ENCODE data around the gene ASB3.
"Not testable (repeated sequence)": the region's sequence is repeated elsewhere in the genome, so short reads cannot be mapped to it uniquely, and the experiment has no call there.

ASB3 gene

DNA sequence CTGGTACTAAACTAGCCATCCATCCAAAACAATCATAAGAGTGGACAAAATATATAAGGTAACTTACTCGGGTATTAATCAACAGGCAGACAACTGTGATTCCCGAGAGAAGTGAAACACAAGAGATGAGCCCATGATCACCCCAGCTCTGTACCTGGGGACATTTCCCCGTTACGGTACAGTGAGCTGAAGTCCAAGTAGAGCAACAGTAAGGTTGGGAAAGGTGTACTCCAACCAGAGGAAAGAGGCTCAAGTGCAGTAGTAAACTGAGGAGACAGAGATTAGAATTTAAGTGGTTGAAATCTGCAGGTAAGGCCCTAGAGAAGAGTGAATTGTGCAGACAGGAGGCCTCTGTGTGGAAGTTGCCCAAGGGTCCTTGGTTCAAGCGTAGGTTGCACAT is 49.7 kb downstream of the ASB3 start:
- Mint-ChIP-seq H3K9me3 (no peaks in the 10 kb centered on the region), H3K4me3 (no peak overlapping the region), H3K27ac (no peak overlapping the region), H3K36me3 (ENCODE audit: low read depth) (peaks cover 46% of the 10 kb centered on the region), H3K27me3 (no peaks in the 10 kb centered on the region), H3K4me1 (ENCODE audit: low read depth) (peaks cover 6% of the 10 kb centered on the region)
- DNase-seq, result no peak

GRCh38 chr2:53729143-53729762 is 57.5 kb downstream of the ASB3 start:
- Mint-ChIP-seq H3K4me1 (ENCODE audit: low read depth) (peaks cover 14% of the 10 kb centered on the region), H3K9me3 (peaks cover 6% of the 10 kb centered on the region), H3K27ac (no peak overlapping the region), H3K36me3 (ENCODE audit: low read depth) (peaks cover 78% of the 10 kb centered on the region), H3K27me3 (no peaks in the 10 kb centered on the region), H3K4me3 (no peak overlapping the region)
- no peak for DNase-seq

GRCh38 chr2:53727921-53728320 is 58.8 kb downstream of the ASB3 start:
- H3K4me1 Mint-ChIP-seq (ENCODE audit: low read depth), result peaks cover 24% of the 10 kb centered on the region
- DNase-seq, result no peak

GRCh38 chr2:53725662-53726061 is 61.1 kb downstream of the ASB3 start:
- Mint-ChIP-seq H3K36me3 (ENCODE audit: low read depth) (peaks cover 79% of the 10 kb centered on the region), H3K27ac (no peak overlapping the region), H3K4me3 (no peak overlapping the region), H3K27me3 (no peaks in the 10 kb centered on the region), H3K9me3 (peaks cover 6% of the 10 kb centered on the region), H3K4me1 (ENCODE audit: low read depth) (peaks cover 33% of the 10 kb centered on the region)
- no peak for DNase-seq

More at GRCh38 chr2:53727921-53728320, 58.8 kb downstream of the ASB3 start:
- Mint-ChIP-seq H3K27me3 (no peaks in the 10 kb centered on the region), H3K27ac (no peak overlapping the region), H3K4me3 (no peak overlapping the region), H3K9me3 (peaks cover 6% of the 10 kb centered on the region), H3K36me3 (ENCODE audit: low read depth) (peaks cover 73% of the 10 kb centered on the region)

DNA sequence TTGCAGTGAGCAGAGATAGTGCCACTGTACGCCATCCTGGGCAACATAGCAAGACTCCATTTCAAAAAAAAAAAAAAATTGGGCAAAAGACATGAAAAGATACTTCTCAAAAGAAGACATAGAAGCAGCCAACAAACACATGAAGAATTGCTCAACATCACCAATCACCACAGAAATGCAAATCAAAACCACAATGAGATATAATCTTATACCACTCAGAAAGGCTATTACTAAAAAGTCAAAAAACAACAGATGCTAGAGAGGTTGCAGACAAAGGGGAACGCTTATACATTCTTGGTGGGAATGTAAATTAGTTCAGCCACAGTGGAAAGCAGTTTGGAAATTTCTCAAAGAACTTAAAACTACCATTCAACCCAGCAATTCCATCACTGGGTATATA is 62.2 kb downstream of the ASB3 start:
- no peak for DNase-seq
- Mint-ChIP-seq H3K36me3 (ENCODE audit: low read depth) (peaks cover 77% of the 10 kb centered on the region), H3K9me3 (peaks cover 6% of the 10 kb centered on the region), H3K4me3 (no peak overlapping the region), H3K4me1 (ENCODE audit: low read depth) (peaks cover 33% of the 10 kb centered on the region), H3K27ac (no peak overlapping the region), H3K27me3 (no peaks in the 10 kb centered on the region)

GRCh38 chr2:53720944-53721343 is 65.8 kb downstream of the ASB3 start:
- H3K27me3 Mint-ChIP-seq, H3K27ac Mint-ChIP-seq, H3K4me3 Mint-ChIP-seq, H3K9me3 Mint-ChIP-seq, DNase-seq: not testable (repeated sequence)
- H3K36me3 Mint-ChIP-seq (ENCODE audit: low read depth), result peaks cover 70% of the 10 kb centered on the region
- H3K4me1 Mint-ChIP-seq (ENCODE audit: low read depth), result peaks cover 33% of the 10 kb centered on the region

DNA sequence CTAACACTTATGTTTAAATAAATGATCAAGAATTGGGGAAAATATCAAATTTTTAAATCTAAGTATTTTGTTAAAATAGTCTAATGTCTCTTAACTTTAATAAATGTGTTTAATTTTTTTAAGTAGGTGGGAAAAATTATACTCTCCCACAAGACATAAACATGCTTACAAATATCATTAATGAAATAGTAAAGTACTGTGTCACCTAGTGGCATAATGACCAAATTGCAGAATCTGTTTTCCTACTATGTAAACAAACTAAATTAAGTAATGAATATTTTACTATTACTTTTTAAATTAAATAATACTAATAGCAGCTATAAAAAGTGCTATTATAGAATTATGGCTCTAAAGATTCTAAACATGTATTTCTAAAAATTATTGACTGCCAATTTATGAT is 71.2 kb downstream of the ASB3 start:
- no peak overlapping the region for H3K4me3 Mint-ChIP-seq
- no peak overlapping the region for H3K27ac Mint-ChIP-seq
- DNase-seq, result no peak
- peaks cover 76% of the 10 kb centered on the region for H3K36me3 Mint-ChIP-seq (ENCODE audit: low read depth)
- H3K27me3 Mint-ChIP-seq, result no peaks in the 10 kb centered on the region
- peaks cover 2% of the 10 kb centered on the region for H3K9me3 Mint-ChIP-seq
- peaks cover 3% of the 10 kb centered on the region for H3K4me1 Mint-ChIP-seq (ENCODE audit: low read depth)

- H3K9me3 Mint-ChIP-seq, result peaks cover 17% of the 10 kb centered on the region
- H3K4me3 Mint-ChIP-seq, result no peak overlapping the region
- H3K27me3 Mint-ChIP-seq, result no peaks in the 10 kb centered on the region
- peaks cover 2% of the 10 kb centered on the region for H3K4me1 Mint-ChIP-seq (ENCODE audit: low read depth)
- H3K27ac Mint-ChIP-seq, result no peak overlapping the region
- DNase-seq, result no peak
- peaks cover 89% of the 10 kb centered on the region for H3K36me3 Mint-ChIP-seq (ENCODE audit: low read depth)
Observed at GRCh38 chr2:53711271-53711780, 75.4 kb downstream of the ASB3 start.

GRCh38 chr2:53708988-53709387 is 77.8 kb downstream of the ASB3 start:
- Mint-ChIP-seq H3K4me1 (ENCODE audit: low read depth) (peaks cover 2% of the 10 kb centered on the region), H3K27me3 (no peaks in the 10 kb centered on the region), H3K9me3 (peaks cover 17% of the 10 kb centered on the region), H3K36me3 (ENCODE audit: low read depth) (peaks cover 78% of the 10 kb centered on the region), H3K27ac (no peak overlapping the region), H3K4me3 (no peak overlapping the region)
- DNase-seq, result no peak

DNA sequence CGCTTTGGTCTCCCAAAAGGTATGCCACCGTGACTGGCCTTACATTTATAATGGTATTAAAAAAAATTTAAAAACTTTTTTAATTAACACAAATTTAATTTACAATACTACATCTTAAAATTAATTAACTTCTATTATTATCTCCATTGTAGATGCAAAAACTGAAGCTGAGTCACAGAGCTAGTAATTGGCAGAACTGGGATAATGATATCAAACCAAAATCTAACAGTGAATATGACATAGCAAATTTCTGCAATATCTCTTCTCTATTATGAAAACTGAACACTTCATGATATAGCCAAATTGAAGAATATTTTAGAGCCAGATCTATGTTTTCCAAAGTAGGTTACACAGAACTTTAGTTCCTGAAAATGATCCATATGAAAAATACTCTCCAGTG is 85.5 kb downstream of the ASB3 start:
- Mint-ChIP-seq H3K36me3 (ENCODE audit: low read depth) (peaks cover 56% of the 10 kb centered on the region), H3K27me3 (no peaks in the 10 kb centered on the region), H3K9me3 (no peaks in the 10 kb centered on the region), H3K4me3 (no peak overlapping the region), H3K4me1 (ENCODE audit: low read depth) (no peaks in the 10 kb centered on the region), H3K27ac (no peak overlapping the region)
- DNase-seq, result no peak

- Mint-ChIP-seq H3K27ac (no peak overlapping the region), H3K4me3 (no peak overlapping the region), H3K4me1 (ENCODE audit: low read depth) (no peaks in the 10 kb centered on the region), H3K36me3 (ENCODE audit: low read depth) (peaks cover 65% of the 10 kb centered on the region), H3K9me3 (no peaks in the 10 kb centered on the region), H3K27me3 (no peaks in the 10 kb centered on the region)
- DNase-seq, result no peak
Observed at GRCh38 chr2:53697686-53698085, 89.1 kb downstream of the ASB3 start.

GRCh38 chr2:53697092-53697491 is 89.7 kb downstream of the ASB3 start:
- no peak overlapping the region for H3K4me3 Mint-ChIP-seq
- DNase-seq, result no peak
- H3K4me1 Mint-ChIP-seq (ENCODE audit: low read depth), result no peaks in the 10 kb centered on the region
- peaks cover 65% of the 10 kb centered on the region for H3K36me3 Mint-ChIP-seq (ENCODE audit: low read depth)
- H3K27ac Mint-ChIP-seq, result no peak overlapping the region
- no peaks in the 10 kb centered on the region for H3K27me3 Mint-ChIP-seq
- no peaks in the 10 kb centered on the region for H3K9me3 Mint-ChIP-seq

DNA sequence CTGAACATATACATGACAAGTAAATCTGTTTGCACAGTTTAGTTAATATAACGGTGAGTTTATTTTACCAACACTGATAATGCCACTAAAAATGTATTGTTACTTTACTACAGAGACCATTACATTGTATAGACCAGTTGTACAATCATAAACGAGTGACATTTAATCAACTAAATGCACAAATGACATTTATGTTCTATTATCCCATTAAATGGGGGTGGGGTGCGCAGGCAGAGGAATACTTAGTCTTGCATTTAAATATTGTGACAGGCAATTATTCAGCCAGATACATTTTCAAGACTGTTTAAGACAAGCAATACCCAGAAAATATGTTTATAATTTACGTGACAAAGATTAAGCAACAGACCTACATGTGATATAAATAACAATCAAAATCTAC is 91.2 kb downstream of the ASB3 start:
- H3K27me3 Mint-ChIP-seq, result no peaks in the 10 kb centered on the region
- peaks cover 4% of the 10 kb centered on the region for H3K4me1 Mint-ChIP-seq (ENCODE audit: low read depth)
- no peak overlapping the region for H3K27ac Mint-ChIP-seq
- H3K36me3 Mint-ChIP-seq (ENCODE audit: low read depth), result peaks cover 70% of the 10 kb centered on the region
- no peaks in the 10 kb centered on the region for H3K9me3 Mint-ChIP-seq
- DNase-seq, result no peak
- no peak overlapping the region for H3K4me3 Mint-ChIP-seq

DNA sequence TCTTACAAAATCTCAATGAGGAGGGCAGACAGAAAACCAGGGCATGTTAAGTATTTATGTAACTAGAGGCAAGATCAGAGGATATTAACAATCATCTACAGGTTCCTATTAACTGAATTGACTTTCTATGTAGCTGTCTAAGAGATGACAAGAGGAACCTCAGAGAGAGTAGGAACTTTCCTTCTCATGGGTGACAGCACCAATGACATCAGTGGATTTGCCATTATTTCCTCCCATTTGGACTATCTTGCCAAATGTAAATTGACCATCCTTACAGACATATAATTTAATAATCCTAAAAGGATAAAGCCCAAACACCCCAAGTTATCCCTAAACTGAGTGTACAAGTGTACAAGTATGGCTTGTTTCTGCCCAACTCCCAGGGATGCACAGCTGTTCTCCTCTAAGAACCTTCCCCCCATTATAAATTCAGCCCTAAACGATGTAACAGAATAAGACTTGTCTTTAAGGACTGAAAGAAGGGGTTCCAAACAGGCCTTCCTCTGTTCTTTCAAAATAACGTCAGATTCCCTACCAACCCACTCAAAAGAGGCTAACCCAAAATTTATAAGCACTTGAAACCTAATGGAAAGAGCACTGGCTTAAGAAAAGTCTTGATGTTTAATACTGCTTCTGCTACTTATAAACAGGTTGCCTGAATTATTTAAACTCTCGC is 92.5 kb downstream of the ASB3 start:
- Mint-ChIP-seq H3K36me3 (ENCODE audit: low read depth) (peaks cover 63% of the 10 kb centered on the region), H3K9me3 (no peaks in the 10 kb centered on the region), H3K4me1 (ENCODE audit: low read depth) (peaks cover 4% of the 10 kb centered on the region), H3K27me3 (no peaks in the 10 kb centered on the region), H3K4me3 (no peak overlapping the region), H3K27ac (no peak overlapping the region)
- DNase-seq, result no peak

DNA sequence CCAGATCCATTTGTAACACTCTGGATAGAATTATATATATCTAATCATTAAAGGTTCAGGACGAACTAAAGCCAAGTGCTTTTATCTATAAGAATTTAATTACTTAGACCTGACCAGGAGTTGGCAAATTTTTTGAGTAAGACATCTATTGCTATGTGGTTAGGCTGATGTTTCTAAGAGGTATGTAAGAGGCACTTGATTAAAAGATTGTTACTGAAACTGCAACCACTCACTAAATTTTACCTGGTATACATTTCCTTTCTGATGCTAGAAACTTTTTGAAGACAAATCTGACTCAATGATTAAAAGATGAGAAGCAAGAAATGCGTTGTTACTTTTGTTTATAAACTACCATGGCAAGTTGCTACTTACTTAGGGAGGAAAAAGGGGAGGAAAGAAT is 95.9 kb downstream of the ASB3 start:
- Mint-ChIP-seq H3K36me3 (ENCODE audit: low read depth) (peaks cover 69% of the 10 kb centered on the region), H3K27me3 (no peaks in the 10 kb centered on the region), H3K27ac (no peak overlapping the region), H3K9me3 (no peaks in the 10 kb centered on the region), H3K4me1 (ENCODE audit: low read depth) (peaks cover 4% of the 10 kb centered on the region), H3K4me3 (no peak overlapping the region)
- no peak for DNase-seq
